GM18505 (cell line): ENCODE data around the gene KIF2B.

Experiments used
- ATAC-seq: cut with Tn5 transposase; IDR thresholded peaks from one replicate; pipeline ENCODE4 v1.9.1; 2021; ENCODE audit not compliant: unreplicated experiment
- POLR2A ChIP-seq: IDR thresholded peaks from 4 replicates; pipeline ENCODE4 v1.6.1; 2011; ENCODE audit warnings: borderline replicate concordance; ENCODE audit not compliant: insufficient read depth, insufficient read length; ENCODE audit errors: extremely low read depth

KIF2B gene

GRCh38 chr17:53822764-53823163, at the start of gene KIF2B:
TSS of gene KIF2B (plus strand) at chr17:53822927. CDS start at chr17:53823034, 107 bp downstream.
- ATAC-seq, result no peak
- TF ChIP-seq POLR2A, result no peak

GRCh38 chr17:53780320-53780719, 42.4 kb upstream of the KIF2B start:
- no peak for ATAC-seq
- no peak for TF ChIP-seq POLR2A

- ATAC-seq, result no peak
- TF ChIP-seq POLR2A, result no peak
Measured at GRCh38 chr17:53791551-53791950, 31.2 kb upstream of the KIF2B start.

GRCh38 chr17:53792451-53792850, 30.3 kb upstream of the KIF2B start:
- no peak for ATAC-seq
- TF ChIP-seq POLR2A, result no peak

- ATAC-seq, result no peak
Measured at GRCh38 chr17:53792997-53793396, 29.7 kb upstream of the KIF2B start.

GRCh38 chr17:53794875-53795274, 27.9 kb upstream of the KIF2B start:
- ATAC-seq, result no peak
- no peak for TF ChIP-seq POLR2A

More at GRCh38 chr17:53792997-53793396, 29.7 kb upstream of the KIF2B start:
- TF ChIP-seq POLR2A, result no peak

- TF ChIP-seq POLR2A, result no peak
- no peak for ATAC-seq
Measured at GRCh38 chr17:53796642-53797041, 26.1 kb upstream of the KIF2B start.

GRCh38 chr17:53797501-53797900, 25.2 kb upstream of the KIF2B start:
- ATAC-seq, result no peak
- TF ChIP-seq POLR2A, result no peak

- TF ChIP-seq POLR2A, result no peak
- ATAC-seq, result no peak
Measured at GRCh38 chr17:53804437-53804836, 18.3 kb upstream of the KIF2B start.

GRCh38 chr17:53806473-53806872, 16.3 kb upstream of the KIF2B start:
- ATAC-seq, result no peak
- TF ChIP-seq POLR2A, result no peak

GRCh38 chr17:53807286-53807685, 15.4 kb upstream of the KIF2B start:
- no peak for ATAC-seq
- TF ChIP-seq POLR2A, result no peak

- no peak for TF ChIP-seq POLR2A
- ATAC-seq, result no peak
Measured at GRCh38 chr17:53818271-53818670, 4.5 kb upstream of the KIF2B start.

- ATAC-seq, result no peak
- TF ChIP-seq POLR2A, result no peak
Measured at GRCh38 chr17:53818929-53819328, 3.8 kb upstream of the KIF2B start.

- TF ChIP-seq POLR2A, result no peak
- ATAC-seq, result no peak
Measured at GRCh38 chr17:53819956-53820355, 2.8 kb upstream of the KIF2B start.
